HUES6 (cell line): ENCODE measurements around the gene MLST8.

Source experiments
- H3K27ac ChIP-seq: 2 replicates; pipeline ENCODE4 v1.7.0; 2013; ENCODE audit warnings: low read depth, mild to moderate bottlenecking, low read length, inconsistent platforms
- H3K27me3 ChIP-seq: 2 replicates; pipeline ENCODE4 v1.6.1; 2013; ENCODE audit warnings: low read length; ENCODE audit not compliant: control insufficient read depth, insufficient read depth
- H3K36me3 ChIP-seq: 2 replicates; pipeline ENCODE4 v1.6.1; 2013; ENCODE audit warnings: low read length; ENCODE audit not compliant: control insufficient read depth, insufficient read depth
- H3K4me1 ChIP-seq: 2 replicates; pipeline ENCODE4 v1.6.1; 2013; ENCODE audit warnings: low read length; ENCODE audit not compliant: control insufficient read depth, insufficient read depth
- H3K4me3 ChIP-seq: 2 replicates; pipeline ENCODE4 v1.5.1; 2013; ENCODE audit warnings: low read depth, low read length
- H3K9ac ChIP-seq: one replicate; pipeline ENCODE4 v1.6.1; 2013; ENCODE audit warnings: mild to moderate bottlenecking, low read length
- H3K9me3 ChIP-seq: 2 replicates; pipeline ENCODE4 v1.6.1; 2013; ENCODE audit warnings: low read depth, low read length; ENCODE audit not compliant: control insufficient read depth, insufficient read depth

MLST8 gene

GRCh38 chr16:2181952-2182351 lies 23.3 kb upstream of the MLST8 start:
- peaks cover 3% of the 10 kb centered on the region; the same call in 1 of the 2 replicates for H3K27me3 ChIP-seq
- H3K9me3 ChIP-seq = no peaks in the 10 kb centered on the region
- H3K36me3 ChIP-seq = peaks cover 7% of the 10 kb centered on the region
- peaks cover 4% of the 10 kb centered on the region; the same call in 1 of the 2 replicates for H3K4me1 ChIP-seq
- no peak overlapping the region for H3K9ac ChIP-seq
- no peak overlapping the region for H3K4me3 ChIP-seq
- no peak overlapping the region for H3K27ac ChIP-seq

GRCh38 chr16:2183671-2184070 lies 21.6 kb upstream of the MLST8 start:
- H3K4me1 ChIP-seq = peaks cover 4% of the 10 kb centered on the region; the same call in 1 of the 2 replicates
- H3K36me3 ChIP-seq = no peaks in the 10 kb centered on the region
- H3K4me3 ChIP-seq = no peak overlapping the region
- no peak overlapping the region for H3K9ac ChIP-seq
- H3K27ac ChIP-seq = no peak overlapping the region
- peaks cover 3% of the 10 kb centered on the region; the same call in 1 of the 2 replicates for H3K27me3 ChIP-seq
- no peaks in the 10 kb centered on the region for H3K9me3 ChIP-seq

GRCh38 chr16:2184346-2184745 lies 20.9 kb upstream of the MLST8 start:
- H3K36me3 ChIP-seq = no peaks in the 10 kb centered on the region
- no peak overlapping the region for H3K27ac ChIP-seq
- H3K9me3 ChIP-seq = no peaks in the 10 kb centered on the region
- H3K27me3 ChIP-seq = peaks cover 2% of the 10 kb centered on the region; the same call in 1 of the 2 replicates
- no peak overlapping the region for H3K9ac ChIP-seq
- peaks cover 4% of the 10 kb centered on the region; the same call in 1 of the 2 replicates for H3K4me1 ChIP-seq
- H3K4me3 ChIP-seq = no peak overlapping the region

- peaks cover 4% of the 10 kb centered on the region; the same call in 1 of the 2 replicates for H3K4me1 ChIP-seq
- no peak overlapping the region for H3K4me3 ChIP-seq
- H3K9ac ChIP-seq = no peak overlapping the region
- no peak overlapping the region for H3K27ac ChIP-seq
- no peaks in the 10 kb centered on the region for H3K27me3 ChIP-seq
- H3K36me3 ChIP-seq = no peaks in the 10 kb centered on the region
- no peaks in the 10 kb centered on the region for H3K9me3 ChIP-seq
Measured at GRCh38 chr16:2184962-2185361, 20.3 kb upstream of the MLST8 start.

- H3K4me1 ChIP-seq = peaks cover 4% of the 10 kb centered on the region; the same call in 1 of the 2 replicates
- no peaks in the 10 kb centered on the region for H3K27me3 ChIP-seq
- no peak overlapping the region for H3K9ac ChIP-seq
- H3K9me3 ChIP-seq = no peaks in the 10 kb centered on the region
- no peaks in the 10 kb centered on the region for H3K36me3 ChIP-seq
- H3K27ac ChIP-seq = no peak overlapping the region
- no peak overlapping the region for H3K4me3 ChIP-seq
Measured at GRCh38 chr16:2186064-2186463, 19.2 kb upstream of the MLST8 start.

- no peaks in the 10 kb centered on the region for H3K9me3 ChIP-seq
- H3K4me1 ChIP-seq = peaks cover 4% of the 10 kb centered on the region; the same call in 1 of the 2 replicates
- H3K27ac ChIP-seq = no peak overlapping the region
- no peak overlapping the region for H3K4me3 ChIP-seq
- H3K27me3 ChIP-seq = no peaks in the 10 kb centered on the region
- H3K36me3 ChIP-seq = no peaks in the 10 kb centered on the region
- H3K9ac ChIP-seq = no peak overlapping the region
Measured at GRCh38 chr16:2186505-2186904, 18.7 kb upstream of the MLST8 start.

- no peaks in the 10 kb centered on the region for H3K36me3 ChIP-seq
- no peaks in the 10 kb centered on the region for H3K9me3 ChIP-seq
- no peak overlapping the region for H3K4me3 ChIP-seq
- H3K27ac ChIP-seq = no peak overlapping the region
- H3K27me3 ChIP-seq = no peaks in the 10 kb centered on the region
- no peaks in the 10 kb centered on the region for H3K4me1 ChIP-seq
- no peak overlapping the region for H3K9ac ChIP-seq
Measured at GRCh38 chr16:2187212-2187611, 18.0 kb upstream of the MLST8 start.

GRCh38 chr16:2188395-2188794 lies 16.9 kb upstream of the MLST8 start:
- no peaks in the 10 kb centered on the region for H3K9me3 ChIP-seq
- H3K27ac ChIP-seq = no peak overlapping the region
- no peaks in the 10 kb centered on the region for H3K27me3 ChIP-seq
- H3K4me1 ChIP-seq = no peaks in the 10 kb centered on the region
- no peak overlapping the region for H3K4me3 ChIP-seq
- H3K36me3 ChIP-seq = no peaks in the 10 kb centered on the region
- H3K9ac ChIP-seq = no peak overlapping the region

GRCh38 chr16:2189252-2189893 lies 15.9 kb upstream of the MLST8 start:
- H3K27me3 ChIP-seq = peaks cover 6% of the 10 kb centered on the region; the same call in 1 of the 2 replicates
- H3K36me3 ChIP-seq = no peaks in the 10 kb centered on the region
- no peaks in the 10 kb centered on the region for H3K9me3 ChIP-seq
- H3K4me1 ChIP-seq = no peaks in the 10 kb centered on the region
- no peak overlapping the region for H3K27ac ChIP-seq
- no peak overlapping the region for H3K4me3 ChIP-seq
- H3K9ac ChIP-seq = no peak overlapping the region

GRCh38 chr16:2190002-2190658 lies 15.1 kb upstream of the MLST8 start:
- no peaks in the 10 kb centered on the region for H3K9me3 ChIP-seq
- no peaks in the 10 kb centered on the region for H3K4me1 ChIP-seq
- no peak overlapping the region for H3K27ac ChIP-seq
- H3K27me3 ChIP-seq = peaks cover 13% of the 10 kb centered on the region; the same call in 1 of the 2 replicates
- no peak overlapping the region for H3K4me3 ChIP-seq
- H3K9ac ChIP-seq = peak overlapping the region; percentile 24
- no peaks in the 10 kb centered on the region for H3K36me3 ChIP-seq

- H3K9ac ChIP-seq = no peak overlapping the region
- H3K27ac ChIP-seq = no peak overlapping the region
- H3K4me3 ChIP-seq = no peak overlapping the region
- peaks cover 21% of the 10 kb centered on the region for H3K27me3 ChIP-seq
- H3K4me1 ChIP-seq = no peaks in the 10 kb centered on the region
- no peaks in the 10 kb centered on the region for H3K9me3 ChIP-seq
- H3K36me3 ChIP-seq = no peaks in the 10 kb centered on the region
Measured at GRCh38 chr16:2190659-2191445, 14.4 kb upstream of the MLST8 start.
